ENCODE data around the gene C1QTNF1. TPM values are rescaled to one million over a fixed set of nuclear protein-coding genes. Genes with fewer than 3 reads are reported as not detected.

The C1QTNF1 gene
- polyA plus RNA-seq, 1 of the 3 experiments (the other 2 are of a cell fraction) = 14.3 TPM

DNA sequence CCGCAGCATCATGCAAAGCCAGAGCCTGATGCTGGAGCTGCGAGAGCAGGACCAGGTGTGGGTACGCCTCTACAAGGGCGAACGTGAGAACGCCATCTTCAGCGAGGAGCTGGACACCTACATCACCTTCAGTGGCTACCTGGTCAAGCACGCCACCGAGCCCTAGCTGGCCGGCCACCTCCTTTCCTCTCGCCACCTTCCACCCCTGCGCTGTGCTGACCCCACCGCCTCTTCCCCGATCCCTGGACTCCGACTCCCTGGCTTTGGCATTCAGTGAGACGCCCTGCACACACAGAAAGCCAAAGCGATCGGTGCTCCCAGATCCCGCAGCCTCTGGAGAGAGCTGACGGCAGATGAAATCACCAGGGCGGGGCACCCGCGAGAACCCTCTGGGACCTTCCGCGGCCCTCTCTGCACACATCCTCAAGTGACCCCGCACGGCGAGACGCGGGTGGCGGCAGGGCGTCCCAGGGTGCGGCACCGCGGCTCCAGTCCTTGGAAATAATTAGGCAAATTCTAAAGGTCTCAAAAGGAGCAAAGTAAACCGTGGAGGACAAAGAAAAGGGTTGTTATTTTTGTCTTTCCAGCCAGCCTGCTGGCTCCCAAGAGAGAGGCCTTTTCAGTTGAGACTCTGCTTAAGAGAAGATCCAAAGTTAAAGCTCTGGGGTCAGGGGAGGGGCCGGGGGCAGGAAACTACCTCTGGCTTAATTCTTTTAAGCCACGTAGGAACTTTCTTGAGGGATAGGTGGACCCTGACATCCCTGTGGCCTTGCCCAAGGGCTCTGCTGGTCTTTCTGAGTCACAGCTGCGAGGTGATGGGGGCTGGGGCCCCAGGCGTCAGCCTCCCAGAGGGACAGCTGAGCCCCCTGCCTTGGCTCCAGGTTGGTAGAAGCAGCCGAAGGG, 24.2 kb downstream of the C1QTNF1 start:
- no peaks in the 10 kb centered on the region for H3K9me2 ChIP-seq
- no peak for DNase-seq
- POLR2A ChIA-PET = interaction anchor here (1.8 kb wide), 1 partner anchor 26 kb away, joined by 6 read pairs; the partner anchor contains the start of gene ENGASE

More for the DNA sequence above, 24.2 kb downstream of the C1QTNF1 start:
- H3K4me2 ChIP-seq = no peak overlapping the region
- H3K9me3 ChIP-seq = no peaks in the 10 kb centered on the region
- no peak overlapping the region for H3K4me3 ChIP-seq (ENCODE audit: low read depth in 2 of 2, low read length in 1 of 2)
- CTCF ChIA-PET = interaction anchor here (0.5 to 25.7 kb wide), 10 partner anchors 12 to 643 kb away, joined by 3 to 529 read pairs (median 4); partner anchors contain the start of gene C1QTNF1
- H4K20me1 ChIP-seq (ENCODE audit: insufficient read depth) = no peaks in the 10 kb centered on the region
- TF ChIP-seq, protein P1, sequence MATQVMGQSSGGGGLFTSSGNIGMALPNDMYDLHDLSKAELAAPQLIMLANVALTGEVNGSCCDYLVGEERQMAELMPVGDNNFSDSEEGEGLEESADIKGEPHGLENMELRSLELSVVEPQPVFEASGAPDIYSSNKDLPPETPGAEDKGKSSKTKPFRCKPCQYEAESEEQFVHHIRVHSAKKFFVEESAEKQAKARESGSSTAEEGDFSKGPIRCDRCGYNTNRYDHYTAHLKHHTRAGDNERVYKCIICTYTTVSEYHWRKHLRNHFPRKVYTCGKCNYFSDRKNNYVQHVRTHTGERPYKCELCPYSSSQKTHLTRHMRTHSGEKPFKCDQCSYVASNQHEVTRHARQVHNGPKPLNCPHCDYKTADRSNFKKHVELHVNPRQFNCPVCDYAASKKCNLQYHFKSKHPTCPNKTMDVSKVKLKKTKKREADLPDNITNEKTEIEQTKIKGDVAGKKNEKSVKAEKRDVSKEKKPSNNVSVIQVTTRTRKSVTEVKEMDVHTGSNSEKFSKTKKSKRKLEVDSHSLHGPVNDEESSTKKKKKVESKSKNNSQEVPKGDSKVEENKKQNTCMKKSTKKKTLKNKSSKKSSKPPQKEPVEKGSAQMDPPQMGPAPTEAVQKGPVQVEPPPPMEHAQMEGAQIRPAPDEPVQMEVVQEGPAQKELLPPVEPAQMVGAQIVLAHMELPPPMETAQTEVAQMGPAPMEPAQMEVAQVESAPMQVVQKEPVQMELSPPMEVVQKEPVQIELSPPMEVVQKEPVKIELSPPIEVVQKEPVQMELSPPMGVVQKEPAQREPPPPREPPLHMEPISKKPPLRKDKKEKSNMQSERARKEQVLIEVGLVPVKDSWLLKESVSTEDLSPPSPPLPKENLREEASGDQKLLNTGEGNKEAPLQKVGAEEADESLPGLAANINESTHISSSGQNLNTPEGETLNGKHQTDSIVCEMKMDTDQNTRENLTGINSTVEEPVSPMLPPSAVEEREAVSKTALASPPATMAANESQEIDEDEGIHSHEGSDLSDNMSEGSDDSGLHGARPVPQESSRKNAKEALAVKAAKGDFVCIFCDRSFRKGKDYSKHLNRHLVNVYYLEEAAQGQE (IDR thresholded peaks at IDR 0.05; ENCODE audit: low read depth, low read length) = no peak
- TF ChIP-seq, protein P2, sequence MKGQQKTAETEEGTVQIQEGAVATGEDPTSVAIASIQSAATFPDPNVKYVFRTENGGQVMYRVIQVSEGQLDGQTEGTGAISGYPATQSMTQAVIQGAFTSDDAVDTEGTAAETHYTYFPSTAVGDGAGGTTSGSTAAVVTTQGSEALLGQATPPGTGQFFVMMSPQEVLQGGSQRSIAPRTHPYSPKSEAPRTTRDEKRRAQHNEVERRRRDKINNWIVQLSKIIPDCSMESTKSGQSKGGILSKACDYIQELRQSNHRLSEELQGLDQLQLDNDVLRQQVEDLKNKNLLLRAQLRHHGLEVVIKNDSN (IDR thresholded peaks at IDR 0.05; ENCODE audit: borderline replicate concordance, low read depth) = no peak
- TF ChIP-seq RFX5 (IDR thresholded peaks at IDR 0.05; ENCODE audit: low read length) (no peak), YY1 (IDR thresholded peaks at IDR 0.05; ENCODE audit: low read depth) (no peak), SIN3A (IDR thresholded peaks at IDR 0.05; ENCODE audit: borderline replicate concordance, low read depth, low read length) (no peak), TAF1 (IDR thresholded peaks at IDR 0.05; ENCODE audit: borderline replicate concordance, low read depth, low read length) (no peak), MXI1 (IDR thresholded peaks at IDR 0.05; ENCODE audit: low read depth, low read length) (no peak), NFIC (IDR thresholded peaks at IDR 0.05; ENCODE audit: borderline replicate concordance) (no peak), ELF1 (IDR thresholded peaks at IDR 0.05) (no peak), TCF12 (IDR thresholded peaks at IDR 0.05) (no peak), EP300 (IDR thresholded peaks at IDR 0.05; ENCODE audit: borderline replicate concordance in 1 of 2, low read depth in 1 of 2, low read length in 1 of 2) (no peak), FOSL2 (IDR thresholded peaks at IDR 0.05; ENCODE audit: borderline replicate concordance, low read depth) (no peak)
- TF ChIP-seq, protein P3, sequence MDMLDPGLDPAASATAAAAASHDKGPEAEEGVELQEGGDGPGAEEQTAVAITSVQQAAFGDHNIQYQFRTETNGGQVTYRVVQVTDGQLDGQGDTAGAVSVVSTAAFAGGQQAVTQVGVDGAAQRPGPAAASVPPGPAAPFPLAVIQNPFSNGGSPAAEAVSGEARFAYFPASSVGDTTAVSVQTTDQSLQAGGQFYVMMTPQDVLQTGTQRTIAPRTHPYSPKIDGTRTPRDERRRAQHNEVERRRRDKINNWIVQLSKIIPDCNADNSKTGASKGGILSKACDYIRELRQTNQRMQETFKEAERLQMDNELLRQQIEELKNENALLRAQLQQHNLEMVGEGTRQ (IDR thresholded peaks at IDR 0.05; ENCODE audit: borderline replicate concordance, low read depth, low read length) = no peak
- TF ChIP-seq, protein P4, sequence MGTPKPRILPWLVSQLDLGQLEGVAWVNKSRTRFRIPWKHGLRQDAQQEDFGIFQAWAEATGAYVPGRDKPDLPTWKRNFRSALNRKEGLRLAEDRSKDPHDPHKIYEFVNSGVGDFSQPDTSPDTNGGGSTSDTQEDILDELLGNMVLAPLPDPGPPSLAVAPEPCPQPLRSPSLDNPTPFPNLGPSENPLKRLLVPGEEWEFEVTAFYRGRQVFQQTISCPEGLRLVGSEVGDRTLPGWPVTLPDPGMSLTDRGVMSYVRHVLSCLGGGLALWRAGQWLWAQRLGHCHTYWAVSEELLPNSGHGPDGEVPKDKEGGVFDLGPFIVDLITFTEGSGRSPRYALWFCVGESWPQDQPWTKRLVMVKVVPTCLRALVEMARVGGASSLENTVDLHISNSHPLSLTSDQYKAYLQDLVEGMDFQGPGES (IDR thresholded peaks at IDR 0.05; ENCODE audit: low read depth, low read length) = no peak
- TF ChIP-seq, protein P5, sequence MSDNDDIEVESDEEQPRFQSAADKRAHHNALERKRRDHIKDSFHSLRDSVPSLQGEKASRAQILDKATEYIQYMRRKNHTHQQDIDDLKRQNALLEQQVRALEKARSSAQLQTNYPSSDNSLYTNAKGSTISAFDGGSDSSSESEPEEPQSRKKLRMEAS (IDR thresholded peaks at IDR 0.05; ENCODE audit: low read depth) = no peak
- TF ChIP-seq, protein P6, sequence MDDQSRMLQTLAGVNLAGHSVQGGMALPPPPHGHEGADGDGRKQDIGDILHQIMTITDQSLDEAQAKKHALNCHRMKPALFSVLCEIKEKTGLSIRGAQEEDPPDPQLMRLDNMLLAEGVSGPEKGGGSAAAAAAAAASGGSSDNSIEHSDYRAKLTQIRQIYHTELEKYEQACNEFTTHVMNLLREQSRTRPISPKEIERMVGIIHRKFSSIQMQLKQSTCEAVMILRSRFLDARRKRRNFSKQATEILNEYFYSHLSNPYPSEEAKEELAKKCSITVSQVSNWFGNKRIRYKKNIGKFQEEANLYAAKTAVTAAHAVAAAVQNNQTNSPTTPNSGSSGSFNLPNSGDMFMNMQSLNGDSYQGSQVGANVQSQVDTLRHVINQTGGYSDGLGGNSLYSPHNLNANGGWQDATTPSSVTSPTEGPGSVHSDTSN (IDR thresholded peaks at IDR 0.05) = no peak
- H3K79me2 ChIP-seq (ENCODE audit: insufficient read depth) = no peaks in the 10 kb centered on the region
- no peaks in the 10 kb centered on the region for H3K27me3 ChIP-seq (ENCODE audit: insufficient read depth)
- 92% methylated on average over 40 of the region's 41 CpGs for WGBS (ENCODE audit: low lambda C conversion rate)
- no peaks in the 10 kb centered on the region for H3K36me3 ChIP-seq (replicated peaks in 1 of 2; ENCODE audit: control insufficient read depth in 1 of 2, insufficient read depth in 2 of 2, low read length in 1 of 2)
- H3K27ac ChIP-seq (ENCODE audit: low read depth in 2 of 2, low read length in 1 of 2) = no peak overlapping the region
- H3F3A ChIP-seq (replicated peaks; ENCODE audit: insufficient read depth) = peaks cover 4% of the 10 kb centered on the region
- H2AFZ ChIP-seq (ENCODE audit: low read depth) = no peak overlapping the region
- no peak overlapping the region for H3K9ac ChIP-seq
- H3K4me1 ChIP-seq (ENCODE audit: control insufficient read depth in 1 of 2, insufficient read depth in 2 of 2, low read depth in 1 of 2, low read length in 1 of 2) = peaks cover 0 to 23% of the 10 kb centered on the region in 2 experiments; a peak in 2 of 4 replicates

All from SK-N-SH (cell line).